Activated naive CD4-positive, alpha-beta T cell treated with anti-CD3 and anti-CD28 coated beads, Interleukin-2, amount 50 U/mL, for 24 hours (primary cell): ENCODE results near the gene NCKAP1.
"Not testable (repeated sequence)": the region's sequence is repeated elsewhere in the genome, so short reads cannot be mapped to it uniquely, and the experiment has no call there.

ENCODE experiments used
- H3K27ac Mint-ChIP-seq: one replicate; pipeline ENCODE4 v1.8.0; 2021; ENCODE audit warnings: mild to moderate bottlenecking, mixed read lengths
- H3K27me3 Mint-ChIP-seq: one replicate; pipeline ENCODE4 v1.8.0; 2021; ENCODE audit warnings: mixed read lengths
- H3K36me3 Mint-ChIP-seq: one replicate; pipeline ENCODE4 v1.8.0; 2021; ENCODE audit warnings: mixed read lengths
- H3K4me1 Mint-ChIP-seq: one replicate; pipeline ENCODE4 v1.8.0; 2021; ENCODE audit warnings: mixed read lengths
- H3K4me3 Mint-ChIP-seq: one replicate; pipeline ENCODE4 v1.8.0; 2021; ENCODE audit warnings: mild to moderate bottlenecking, mixed read lengths
- H3K9me3 Mint-ChIP-seq: one replicate; pipeline ENCODE4 v1.8.0; 2021; ENCODE audit warnings: mixed read lengths

The NCKAP1 gene

GRCh38 chr2:182898718-182899117 is 139.5 kb downstream of the NCKAP1 start:
- Mint-ChIP-seq H3K27me3 (peaks cover 1% of the 10 kb centered on the region), H3K4me1 (no peaks in the 10 kb centered on the region), H3K4me3 (no peak overlapping the region), H3K36me3 (no peaks in the 10 kb centered on the region), H3K27ac (no peak overlapping the region), H3K9me3 (no peaks in the 10 kb centered on the region)

- Mint-ChIP-seq H3K36me3 (no peaks in the 10 kb centered on the region), H3K27ac (no peak overlapping the region), H3K27me3 (peaks cover 3% of the 10 kb centered on the region), H3K4me1 (no peaks in the 10 kb centered on the region), H3K4me3 (no peak overlapping the region), H3K9me3 (no peaks in the 10 kb centered on the region)
Measured at GRCh38 chr2:182897137-182897536, 141.1 kb downstream of the NCKAP1 start.

- Mint-ChIP-seq H3K27me3 (peaks cover 3% of the 10 kb centered on the region), H3K27ac (no peak overlapping the region), H3K4me1 (no peaks in the 10 kb centered on the region), H3K9me3 (no peaks in the 10 kb centered on the region), H3K4me3 (no peak overlapping the region), H3K36me3 (no peaks in the 10 kb centered on the region)
Measured at GRCh38 chr2:182895798-182896197, 142.5 kb downstream of the NCKAP1 start.

- no peak overlapping the region for H3K4me3 Mint-ChIP-seq
Measured at GRCh38 chr2:182895169-182895568, 143.1 kb downstream of the NCKAP1 start.

GRCh38 chr2:182894174-182894573 is 144.1 kb downstream of the NCKAP1 start:
- Mint-ChIP-seq H3K4me3 (no peak overlapping the region), H3K36me3 (no peaks in the 10 kb centered on the region), H3K27me3 (peaks cover 3% of the 10 kb centered on the region), H3K27ac (no peak overlapping the region), H3K9me3 (no peaks in the 10 kb centered on the region), H3K4me1 (no peaks in the 10 kb centered on the region)

More at GRCh38 chr2:182895169-182895568, 143.1 kb downstream of the NCKAP1 start:
- Mint-ChIP-seq H3K9me3 (no peaks in the 10 kb centered on the region), H3K27ac (no peak overlapping the region), H3K4me1 (no peaks in the 10 kb centered on the region), H3K27me3 (peaks cover 3% of the 10 kb centered on the region), H3K36me3 (no peaks in the 10 kb centered on the region)

GRCh38 chr2:182893666-182894065 is 144.6 kb downstream of the NCKAP1 start:
- no peaks in the 10 kb centered on the region for H3K4me1 Mint-ChIP-seq
- H3K4me3 Mint-ChIP-seq, result no peak overlapping the region
- H3K36me3 Mint-ChIP-seq, result no peaks in the 10 kb centered on the region
- no peaks in the 10 kb centered on the region for H3K9me3 Mint-ChIP-seq
- H3K27me3 Mint-ChIP-seq, result peaks cover 3% of the 10 kb centered on the region
- no peak overlapping the region for H3K27ac Mint-ChIP-seq

- not testable (repeated sequence) for H3K27me3 Mint-ChIP-seq, H3K4me3 Mint-ChIP-seq, H3K9me3 Mint-ChIP-seq, H3K27ac Mint-ChIP-seq, H3K4me1 Mint-ChIP-seq, H3K36me3 Mint-ChIP-seq
Measured at GRCh38 chr2:182893035-182893434, 145.2 kb downstream of the NCKAP1 start.

- Mint-ChIP-seq H3K9me3 (no peaks in the 10 kb centered on the region), H3K36me3 (no peaks in the 10 kb centered on the region), H3K27me3 (peaks cover 3% of the 10 kb centered on the region), H3K27ac (no peak overlapping the region), H3K4me3 (no peak overlapping the region), H3K4me1 (no peaks in the 10 kb centered on the region)
Measured at GRCh38 chr2:182891611-182892010, 146.6 kb downstream of the NCKAP1 start.

GRCh38 chr2:182890773-182891378 is 147.4 kb downstream of the NCKAP1 start:
- peak overlapping the region; percentile 77 for H3K27ac Mint-ChIP-seq
- no peaks in the 10 kb centered on the region for H3K9me3 Mint-ChIP-seq
- H3K4me1 Mint-ChIP-seq, result no peaks in the 10 kb centered on the region
- H3K27me3 Mint-ChIP-seq, result peaks cover 3% of the 10 kb centered on the region
- no peak overlapping the region for H3K4me3 Mint-ChIP-seq
- no peaks in the 10 kb centered on the region for H3K36me3 Mint-ChIP-seq

- H3K36me3 Mint-ChIP-seq, result no peaks in the 10 kb centered on the region
- no peaks in the 10 kb centered on the region for H3K9me3 Mint-ChIP-seq
- no peaks in the 10 kb centered on the region for H3K4me1 Mint-ChIP-seq
- H3K27ac Mint-ChIP-seq, result no peak overlapping the region
- no peak overlapping the region for H3K4me3 Mint-ChIP-seq
- peaks cover 3% of the 10 kb centered on the region for H3K27me3 Mint-ChIP-seq
Measured at GRCh38 chr2:182890305-182890704, 148.0 kb downstream of the NCKAP1 start.

GRCh38 chr2:182887753-182888415 is 150.4 kb downstream of the NCKAP1 start:
- Mint-ChIP-seq H3K27ac (no peak overlapping the region), H3K4me3 (no peak overlapping the region), H3K4me1 (no peaks in the 10 kb centered on the region), H3K27me3 (no peaks in the 10 kb centered on the region), H3K9me3 (no peaks in the 10 kb centered on the region), H3K36me3 (no peaks in the 10 kb centered on the region)

GRCh38 chr2:182887093-182887492 is 151.2 kb downstream of the NCKAP1 start:
- Mint-ChIP-seq H3K36me3 (no peaks in the 10 kb centered on the region), H3K4me3 (no peak overlapping the region), H3K4me1 (no peaks in the 10 kb centered on the region), H3K27ac (no peak overlapping the region), H3K27me3 (no peaks in the 10 kb centered on the region), H3K9me3 (no peaks in the 10 kb centered on the region)

GRCh38 chr2:182885771-182886170 is 152.5 kb downstream of the NCKAP1 start:
- no peak overlapping the region for H3K4me3 Mint-ChIP-seq

GRCh38 chr2:182883451-182883850 is 154.8 kb downstream of the NCKAP1 start:
- peaks cover 4% of the 10 kb centered on the region for H3K9me3 Mint-ChIP-seq

More at GRCh38 chr2:182885771-182886170, 152.5 kb downstream of the NCKAP1 start:
- Mint-ChIP-seq H3K36me3 (no peaks in the 10 kb centered on the region), H3K4me1 (no peaks in the 10 kb centered on the region), H3K27ac (no peak overlapping the region), H3K27me3 (no peaks in the 10 kb centered on the region), H3K9me3 (no peaks in the 10 kb centered on the region)

GRCh38 chr2:182880100-182880499 is 158.2 kb downstream of the NCKAP1 start:
- not testable (repeated sequence) for H3K27me3 Mint-ChIP-seq, H3K36me3 Mint-ChIP-seq, H3K4me3 Mint-ChIP-seq, H3K27ac Mint-ChIP-seq, H3K4me1 Mint-ChIP-seq, H3K9me3 Mint-ChIP-seq

More at GRCh38 chr2:182883451-182883850, 154.8 kb downstream of the NCKAP1 start:
- no peaks in the 10 kb centered on the region for H3K36me3 Mint-ChIP-seq
- no peak overlapping the region for H3K27ac Mint-ChIP-seq
- no peaks in the 10 kb centered on the region for H3K4me1 Mint-ChIP-seq
- H3K4me3 Mint-ChIP-seq, result no peak overlapping the region
- no peaks in the 10 kb centered on the region for H3K27me3 Mint-ChIP-seq

GRCh38 chr2:182876653-182877052 is 161.6 kb downstream of the NCKAP1 start:
- H3K4me1 Mint-ChIP-seq, H3K36me3 Mint-ChIP-seq, H3K27ac Mint-ChIP-seq, H3K4me3 Mint-ChIP-seq, H3K9me3 Mint-ChIP-seq, H3K27me3 Mint-ChIP-seq: not testable (repeated sequence)

GRCh38 chr2:182870227-182870626 is 168.0 kb downstream of the NCKAP1 start:
- Mint-ChIP-seq H3K36me3 (no peaks in the 10 kb centered on the region), H3K27me3 (peaks cover 36% of the 10 kb centered on the region), H3K9me3 (no peaks in the 10 kb centered on the region), H3K4me1 (peaks cover 19% of the 10 kb centered on the region), H3K27ac (no peak overlapping the region), H3K4me3 (no peak overlapping the region)
